Ovary (tissue), 9 donors: ENCODE results near the gene SLC44A1. TPM values are rescaled to one million over a fixed set of nuclear protein-coding genes. Genes with fewer than 3 reads are reported as not detected.

Experiments used
- DNase-seq, 5 donors: peaks; one replicate each; pipeline ENCODE4 v3.0.0-alpha.2; 2019 to 2020
- H3K27ac ChIP-seq, 2 donors: fragments of 200-600 bp; one replicate each; pipeline versions ENCODE4 v1.5.1 to v1.8.0; 2019 to 2022
- H3K27me3 ChIP-seq: fragments of 200-600 bp; one replicate; pipeline ENCODE4 v1.8.0; 2022
- H3K36me3 ChIP-seq: fragments of 200-600 bp; sonication (generic); one replicate; pipeline ENCODE4 v1.5.1; 2019
- H3K4me1 ChIP-seq: one replicate; pipeline ENCODE4 v1.8.1; 2013; ENCODE audit warnings: mild to moderate bottlenecking, moderate library complexity; ENCODE audit not compliant: insufficient read depth
- H3K4me3 ChIP-seq: fragments of 200-600 bp; sonication (generic); one replicate; pipeline ENCODE4 v1.5.1; 2017
- H3K9me3 ChIP-seq, 2 donors: fragments of 200-600 bp in 1 of 2; sonication (generic) in 1 of 2; one replicate each; pipeline versions ENCODE4 v1.5.1 to v1.8.1; 2013 to 2019; ENCODE audit warnings: mild to moderate bottlenecking in 1 of 2, moderate library complexity in 1 of 2
- EP300 ChIP-seq: sonication (generic); formaldehyde crosslinking; IDR thresholded peaks from one replicate; pipeline ENCODE4 v1.6.1; 2017; ENCODE audit warnings: antibody characterized with exemption
- POLR2A ChIP-seq: fragments of 450-650 bp; IDR thresholded peaks from one replicate; pipeline ENCODE4 v1.6.1; 2017; ENCODE audit warnings: antibody characterized with exemption, mild to moderate bottlenecking, moderate library complexity
- WGBS, 3 donors: extraction: QIAGEN DNeasy Blood & Tissue Kit in 1 of 3; methylation state at CpG; one replicate each; pipeline versions ENCODE4 v1.1.5 to v1.1.7; 2013 to 2017; 5-methylcytosine and 5-hydroxymethylcytosine counted together
- intact Hi-C, 4 donors: fragments of 100-400 bp; cut with DNase I; formaldehyde crosslinking; loops; one replicate each; pipeline versions ENCODE4 v1.11.0 to v1.15.1; 2022 to 2023
- polyA plus RNA-seq, 2 donors: library from polyadenylated mRNA; stranded (reverse); fragments of 200-250 nt in 1 of 2; fragments of 350-450 nt in 1 of 2; fragmentation: Illumina TruSeq in 1 of 2; extraction: RNeasy Lipid Tissue Mini Kit (QIAGEN cat#74804) in 1 of 2; gene quantifications; one replicate each; pipeline ENCODE4 v1.2.3, GENCODE V29; 2013 to 2014
- total RNA-seq, 7 donors: library from RNA; depleted of rRNA in 2 of 7; stranded (reverse); fragments of >200 nt in 2 of 7; fragmentation: NEBNext Ultra II Directional in 3 of 7; extraction: Animal tissue kit (Norgen Biotek cat#: 25700) in 3 of 7; gene quantifications; one replicate each; pipeline versions ENCODE4 v1.1.0 to v1.2.4, GENCODE V29; 2016 to 2023
- TF ChIP-seq, protein P1 (sequence below), 3 donors: fragments of 450-650 bp in 2 of 3; fragments of 200-600 bp in 1 of 3; IDR thresholded peaks; one replicate each; pipeline versions ENCODE4 v1.5.1 to v1.8.0; 2016 to 2022; ENCODE audit warnings: antibody characterized with exemption in 3 of 3, mild to moderate bottlenecking in 1 of 3
- donor health status: DM: no; HTN: no; CAD: no; lungs with moderate emphysema.
- donor health status: DM: no; HTN: no; CAD: no.
- donor health status: Bipolar disorder and iron deficiency.
- donor health status: DM: yes; HTN: yes; CAD: no.
- donor health status: DM: no; HTN: no; CAD: no.
- donor health status: DM: yes; HTN: yes; CAD: no.

Gene SLC44A1
- total and polyA plus RNA-seq, 9 donors = 8.8 to 34.7 (median 28.5) TPM

GRCh38 chr9:105295986-105296385 lies 51.5 kb downstream of the SLC44A1 start:
- Histone ChIP-seq H3K9me3 (no peaks in the 10 kb centered on the region), H3K27ac (no peak overlapping the region), H3K36me3 (no peaks in the 10 kb centered on the region), H3K4me1 (peaks cover 9% of the 10 kb centered on the region), H3K4me3 (no peak overlapping the region), H3K27me3 (no peaks in the 10 kb centered on the region)
- WGBS, 3 donors = 73 to 75% (median 73%) methylated on average over 4 of the region's 4 CpGs
- intact Hi-C loops = no loop called here
- no peak for DNase-seq
- TF ChIP-seq EP300 (no peak), POLR2A (no peak)
- TF ChIP-seq, protein P1, sequence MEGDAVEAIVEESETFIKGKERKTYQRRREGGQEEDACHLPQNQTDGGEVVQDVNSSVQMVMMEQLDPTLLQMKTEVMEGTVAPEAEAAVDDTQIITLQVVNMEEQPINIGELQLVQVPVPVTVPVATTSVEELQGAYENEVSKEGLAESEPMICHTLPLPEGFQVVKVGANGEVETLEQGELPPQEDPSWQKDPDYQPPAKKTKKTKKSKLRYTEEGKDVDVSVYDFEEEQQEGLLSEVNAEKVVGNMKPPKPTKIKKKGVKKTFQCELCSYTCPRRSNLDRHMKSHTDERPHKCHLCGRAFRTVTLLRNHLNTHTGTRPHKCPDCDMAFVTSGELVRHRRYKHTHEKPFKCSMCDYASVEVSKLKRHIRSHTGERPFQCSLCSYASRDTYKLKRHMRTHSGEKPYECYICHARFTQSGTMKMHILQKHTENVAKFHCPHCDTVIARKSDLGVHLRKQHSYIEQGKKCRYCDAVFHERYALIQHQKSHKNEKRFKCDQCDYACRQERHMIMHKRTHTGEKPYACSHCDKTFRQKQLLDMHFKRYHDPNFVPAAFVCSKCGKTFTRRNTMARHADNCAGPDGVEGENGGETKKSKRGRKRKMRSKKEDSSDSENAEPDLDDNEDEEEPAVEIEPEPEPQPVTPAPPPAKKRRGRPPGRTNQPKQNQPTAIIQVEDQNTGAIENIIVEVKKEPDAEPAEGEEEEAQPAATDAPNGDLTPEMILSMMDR (IDR thresholded peaks at IDR 0.05) = no peak

GRCh38 chr9:105296445-105296844 lies 52.0 kb downstream of the SLC44A1 start:
- intact Hi-C loops = no loop called here
- 18 to 22% (median 19%) methylated on average over 1 of the region's 1 CpG for WGBS, 3 donors
- Histone ChIP-seq H3K27me3 (no peaks in the 10 kb centered on the region), H3K4me3 (no peak overlapping the region), H3K4me1 (peaks cover 7% of the 10 kb centered on the region), H3K36me3 (no peaks in the 10 kb centered on the region), H3K27ac (no peak overlapping the region), H3K9me3 (no peaks in the 10 kb centered on the region)
- TF ChIP-seq POLR2A (no peak), EP300 (no peak)
- TF ChIP-seq, protein P1 (IDR thresholded peaks at IDR 0.05) = no peak
- DNase-seq = no peak

- 26 to 45% (median 43%) methylated on average over 2 of the region's 2 CpGs for WGBS, 3 donors
- TF ChIP-seq, protein P1 (IDR thresholded peaks at IDR 0.05) = no peak
- TF ChIP-seq EP300 = no peak
- no peak for TF ChIP-seq POLR2A
- DNase-seq = no peak
- H3K36me3 ChIP-seq = no peaks in the 10 kb centered on the region
- H3K4me1 ChIP-seq = peaks cover 7% of the 10 kb centered on the region
- H3K9me3 ChIP-seq = no peaks in the 10 kb centered on the region
- intact Hi-C loops = no loop called here
- no peaks in the 10 kb centered on the region for H3K27me3 ChIP-seq
- H3K4me3 ChIP-seq = no peak overlapping the region
- H3K27ac ChIP-seq = no peak overlapping the region
Measured at GRCh38 chr9:105296877-105297287, 52.4 kb downstream of the SLC44A1 start.

- no peak for TF ChIP-seq POLR2A
- TF ChIP-seq EP300 = no peak
- TF ChIP-seq, protein P1 (IDR thresholded peaks at IDR 0.05) = no peak
- no peak overlapping the region for H3K4me3 ChIP-seq
- H3K4me1 ChIP-seq = peaks cover 7% of the 10 kb centered on the region
- H3K27me3 ChIP-seq = no peaks in the 10 kb centered on the region
- 86 to 90% (median 89%) methylated on average over 14 of the region's 14 CpGs for WGBS, 3 donors
- H3K9me3 ChIP-seq = no peaks in the 10 kb centered on the region
- no peak overlapping the region for H3K27ac ChIP-seq
- DNase-seq = no peak
- intact Hi-C loops = no loop called here
- no peaks in the 10 kb centered on the region for H3K36me3 ChIP-seq
Measured at GRCh38 chr9:105297442-105298075, 53.1 kb downstream of the SLC44A1 start.
